RWPE2 (cell line): ENCODE measurements around the gene KCNG3.

Experiments
- ATAC-seq: fragments of 200-7000 bp; cut with Tn5 transposase; 3 replicates; pipeline ENCODE4 v1.9.1; 2021; ENCODE audit warnings: low read depth
- DNase-seq: peaks from one replicate; pipeline ENCODE4 v3.0.0-alpha.2; 2020; ENCODE audit warnings: low spot score
- H3K27ac ChIP-seq: fragments of 450-650 bp; 2 replicates; pipeline ENCODE4 v1.5.1; 2017; ENCODE audit warnings: mild to moderate bottlenecking; ENCODE audit not compliant: poor library complexity, severe bottlenecking
- H3K27me3 ChIP-seq: fragments of 250-450 bp; sonication (Bioruptor Pico); 2 replicates; pipeline ENCODE4 v1.5.1; 2021; ENCODE audit warnings: mild to moderate bottlenecking, moderate library complexity; ENCODE audit not compliant: insufficient read depth, poor library complexity, severe bottlenecking
- H3K36me3 ChIP-seq: fragments of 250-450 bp; sonication (Bioruptor Pico); 2 replicates; pipeline ENCODE4 v1.5.1; 2020; ENCODE audit warnings: low read depth, mild to moderate bottlenecking, moderate library complexity
- H3K4me1 ChIP-seq: fragments of 250-450 bp; sonication (Bioruptor Pico); 2 replicates; pipeline ENCODE4 v1.5.1; 2021; ENCODE audit warnings: mild to moderate bottlenecking, moderate library complexity; ENCODE audit not compliant: insufficient read depth, poor library complexity, severe bottlenecking
- H3K4me3 ChIP-seq: fragments of 250-450 bp; sonication (Bioruptor Pico); 2 replicates; pipeline ENCODE4 v1.5.1; 2021; ENCODE audit warnings: mild to moderate bottlenecking, moderate library complexity; ENCODE audit not compliant: severe bottlenecking
- H3K9me3 ChIP-seq: fragments of 250-450 bp; sonication (Bioruptor Pico); 2 replicates; pipeline ENCODE4 v1.5.1; 2021; ENCODE audit warnings: mild to moderate bottlenecking, moderate library complexity; ENCODE audit not compliant: severe bottlenecking
- TF ChIP-seq, protein P1 (sequence below): fragments of 450-650 bp; IDR thresholded peaks from one replicate; pipeline ENCODE4 v1.5.1; 2017; ENCODE audit warnings: mild to moderate bottlenecking, moderate library complexity; ENCODE audit not compliant: poor library complexity, severe bottlenecking

Gene KCNG3

DNA sequence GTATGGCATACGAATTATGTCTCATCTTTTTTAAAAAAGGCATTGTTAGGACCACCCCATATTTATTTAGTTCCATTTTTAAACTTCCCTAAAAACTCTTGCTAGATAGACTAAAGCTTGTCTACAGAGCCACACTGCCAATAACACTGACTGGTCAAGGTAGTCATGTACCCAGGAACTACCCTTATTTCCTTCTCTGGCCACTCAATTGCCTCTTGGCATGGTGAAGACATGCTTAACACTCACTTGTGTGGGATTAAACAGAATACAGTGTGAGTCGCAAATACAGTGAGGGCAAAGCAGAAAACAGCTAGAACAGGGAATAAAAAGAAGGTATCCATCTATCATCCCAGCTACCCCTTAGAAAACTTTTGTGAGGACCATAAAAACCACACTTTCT is 57.4 kb downstream of the KCNG3 start:
- Histone ChIP-seq H3K9me3 (no peaks in the 10 kb centered on the region), H3K36me3 (no peaks in the 10 kb centered on the region), H3K4me1 (no peaks in the 10 kb centered on the region), H3K27ac (no peak overlapping the region), H3K4me3 (no peak overlapping the region), H3K27me3 (peaks cover 8% of the 10 kb centered on the region)
- ATAC-seq (no peak), DNase-seq (no peak)
- TF ChIP-seq, protein P1, sequence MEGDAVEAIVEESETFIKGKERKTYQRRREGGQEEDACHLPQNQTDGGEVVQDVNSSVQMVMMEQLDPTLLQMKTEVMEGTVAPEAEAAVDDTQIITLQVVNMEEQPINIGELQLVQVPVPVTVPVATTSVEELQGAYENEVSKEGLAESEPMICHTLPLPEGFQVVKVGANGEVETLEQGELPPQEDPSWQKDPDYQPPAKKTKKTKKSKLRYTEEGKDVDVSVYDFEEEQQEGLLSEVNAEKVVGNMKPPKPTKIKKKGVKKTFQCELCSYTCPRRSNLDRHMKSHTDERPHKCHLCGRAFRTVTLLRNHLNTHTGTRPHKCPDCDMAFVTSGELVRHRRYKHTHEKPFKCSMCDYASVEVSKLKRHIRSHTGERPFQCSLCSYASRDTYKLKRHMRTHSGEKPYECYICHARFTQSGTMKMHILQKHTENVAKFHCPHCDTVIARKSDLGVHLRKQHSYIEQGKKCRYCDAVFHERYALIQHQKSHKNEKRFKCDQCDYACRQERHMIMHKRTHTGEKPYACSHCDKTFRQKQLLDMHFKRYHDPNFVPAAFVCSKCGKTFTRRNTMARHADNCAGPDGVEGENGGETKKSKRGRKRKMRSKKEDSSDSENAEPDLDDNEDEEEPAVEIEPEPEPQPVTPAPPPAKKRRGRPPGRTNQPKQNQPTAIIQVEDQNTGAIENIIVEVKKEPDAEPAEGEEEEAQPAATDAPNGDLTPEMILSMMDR: no peak

- Histone ChIP-seq H3K4me3 (no peak overlapping the region), H3K36me3 (no peaks in the 10 kb centered on the region), H3K4me1 (no peaks in the 10 kb centered on the region), H3K27me3 (peaks cover 8% of the 10 kb centered on the region), H3K9me3 (no peaks in the 10 kb centered on the region), H3K27ac (no peak overlapping the region)
- ATAC-seq: no peak
- TF ChIP-seq, protein P1: no peak
- DNase-seq: no peak
Measured at GRCh38 chr2:42435628-42436027, 58.2 kb downstream of the KCNG3 start.

- Histone ChIP-seq H3K27ac (no peak overlapping the region), H3K4me3 (no peak overlapping the region), H3K27me3 (no peaks in the 10 kb centered on the region), H3K4me1 (no peaks in the 10 kb centered on the region), H3K36me3 (no peaks in the 10 kb centered on the region), H3K9me3 (no peaks in the 10 kb centered on the region)
- DNase-seq: no peak
- TF ChIP-seq, protein P1: no peak
- no peak for ATAC-seq
Measured at GRCh38 chr2:42430188-42430587, 63.6 kb downstream of the KCNG3 start.

DNA sequence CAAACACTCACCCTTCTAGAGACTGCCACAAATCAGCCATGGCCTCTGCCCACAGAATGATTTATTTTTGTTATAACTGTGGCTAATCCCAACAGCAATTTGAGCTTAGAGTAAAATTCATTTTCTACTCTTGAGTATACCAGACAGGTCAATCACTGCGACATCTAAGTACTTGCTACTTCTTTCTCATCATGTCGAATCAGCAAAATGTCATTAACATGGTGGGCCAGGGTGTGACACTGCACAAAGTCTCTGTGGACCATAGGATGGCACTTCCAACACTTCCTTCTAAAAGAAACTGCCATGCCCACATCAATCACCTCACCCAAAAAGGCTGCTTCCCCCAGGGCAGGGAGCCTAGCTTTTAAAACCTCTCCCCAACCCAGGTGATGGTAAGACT is 64.4 kb downstream of the KCNG3 start:
- H3K9me3 ChIP-seq: no peaks in the 10 kb centered on the region
- TF ChIP-seq, protein P1: no peak
- no peak for ATAC-seq

DNA sequence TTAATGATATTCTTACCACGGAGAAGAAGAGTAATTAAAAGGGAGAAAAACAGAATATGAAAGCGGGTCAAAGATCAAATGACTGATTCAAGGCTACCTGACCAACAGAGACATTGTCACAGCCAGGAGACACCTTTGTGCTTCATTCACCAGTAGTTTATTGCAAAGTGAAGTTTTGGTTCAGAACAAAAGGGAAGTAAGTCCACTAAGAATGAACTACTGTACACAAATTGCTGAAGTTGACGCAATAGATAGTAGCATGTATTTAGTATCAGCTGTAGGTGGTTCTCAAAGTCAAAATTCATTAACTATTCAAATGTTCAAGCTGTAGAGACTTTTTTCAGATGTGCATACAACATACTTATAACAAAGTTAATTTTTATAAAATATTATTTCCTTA is 68.1 kb downstream of the KCNG3 start:
- no peak for ATAC-seq
- Histone ChIP-seq H3K27me3 (no peaks in the 10 kb centered on the region), H3K4me3 (no peak overlapping the region), H3K36me3 (no peaks in the 10 kb centered on the region), H3K9me3 (no peaks in the 10 kb centered on the region), H3K4me1 (peaks cover 6% of the 10 kb centered on the region), H3K27ac (no peak overlapping the region)
- TF ChIP-seq, protein P1: no peak
- DNase-seq: no peak

More for the DNA sequence above, 64.4 kb downstream of the KCNG3 start:
- Histone ChIP-seq H3K27me3 (no peaks in the 10 kb centered on the region), H3K36me3 (no peaks in the 10 kb centered on the region), H3K4me3 (no peak overlapping the region), H3K27ac (no peak overlapping the region), H3K4me1 (no peaks in the 10 kb centered on the region)
- no peak for DNase-seq
